HK-2 (cell line): ENCODE results near the gene MDK.

ENCODE experiments used
- DNase-seq: peaks from one replicate; pipeline ENCODE4 v3.0.0-alpha.2; 2018; ENCODE audit not compliant: unreplicated experiment

MDK gene

DNA sequence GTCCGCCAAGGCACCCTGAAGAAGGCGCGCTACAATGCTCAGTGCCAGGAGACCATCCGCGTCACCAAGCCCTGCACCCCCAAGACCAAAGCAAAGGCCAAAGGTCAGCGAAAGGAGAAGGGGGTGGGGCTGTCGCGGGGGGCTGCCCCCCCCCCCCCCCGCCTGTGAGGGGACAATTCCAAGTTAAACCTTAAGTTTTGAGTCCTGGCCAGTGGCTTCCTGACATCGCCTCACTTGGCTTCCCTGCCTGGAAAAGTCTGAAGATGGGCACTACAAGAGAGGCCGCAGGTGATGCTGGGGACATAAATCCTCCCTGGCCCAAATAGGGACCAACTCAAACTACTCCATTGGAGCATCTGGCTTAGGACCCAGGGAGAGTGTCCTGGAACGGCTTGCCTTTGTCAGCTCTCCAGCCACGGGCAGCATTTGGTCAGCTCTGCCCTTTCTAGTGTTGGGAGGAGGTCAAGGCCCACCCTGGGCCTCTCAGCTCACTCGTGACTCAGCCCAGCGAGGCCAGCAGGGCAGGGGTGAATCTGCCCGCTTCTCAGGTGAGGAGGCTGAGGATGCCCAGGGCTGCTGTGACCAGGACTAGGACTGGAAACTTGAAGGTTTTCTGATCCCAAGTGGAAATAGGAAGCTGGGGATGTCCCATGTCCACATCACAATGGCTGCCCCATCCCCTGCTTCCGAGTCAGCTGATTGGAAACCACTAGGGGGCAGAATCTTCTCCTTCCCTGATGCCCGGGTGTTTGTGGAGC lies 1.4 kb downstream of the MDK start:
- no peak for DNase-seq

DNA sequence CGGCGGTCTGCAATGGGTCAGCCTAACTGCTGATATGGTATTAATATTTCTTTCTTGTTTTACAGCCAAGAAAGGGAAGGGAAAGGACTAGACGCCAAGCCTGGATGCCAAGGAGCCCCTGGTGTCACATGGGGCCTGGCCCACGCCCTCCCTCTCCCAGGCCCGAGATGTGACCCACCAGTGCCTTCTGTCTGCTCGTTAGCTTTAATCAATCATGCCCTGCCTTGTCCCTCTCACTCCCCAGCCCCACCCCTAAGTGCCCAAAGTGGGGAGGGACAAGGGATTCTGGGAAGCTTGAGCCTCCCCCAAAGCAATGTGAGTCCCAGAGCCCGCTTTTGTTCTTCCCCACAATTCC lies 1.9 kb downstream of the MDK start:
- DNase-seq = no peak

DNA sequence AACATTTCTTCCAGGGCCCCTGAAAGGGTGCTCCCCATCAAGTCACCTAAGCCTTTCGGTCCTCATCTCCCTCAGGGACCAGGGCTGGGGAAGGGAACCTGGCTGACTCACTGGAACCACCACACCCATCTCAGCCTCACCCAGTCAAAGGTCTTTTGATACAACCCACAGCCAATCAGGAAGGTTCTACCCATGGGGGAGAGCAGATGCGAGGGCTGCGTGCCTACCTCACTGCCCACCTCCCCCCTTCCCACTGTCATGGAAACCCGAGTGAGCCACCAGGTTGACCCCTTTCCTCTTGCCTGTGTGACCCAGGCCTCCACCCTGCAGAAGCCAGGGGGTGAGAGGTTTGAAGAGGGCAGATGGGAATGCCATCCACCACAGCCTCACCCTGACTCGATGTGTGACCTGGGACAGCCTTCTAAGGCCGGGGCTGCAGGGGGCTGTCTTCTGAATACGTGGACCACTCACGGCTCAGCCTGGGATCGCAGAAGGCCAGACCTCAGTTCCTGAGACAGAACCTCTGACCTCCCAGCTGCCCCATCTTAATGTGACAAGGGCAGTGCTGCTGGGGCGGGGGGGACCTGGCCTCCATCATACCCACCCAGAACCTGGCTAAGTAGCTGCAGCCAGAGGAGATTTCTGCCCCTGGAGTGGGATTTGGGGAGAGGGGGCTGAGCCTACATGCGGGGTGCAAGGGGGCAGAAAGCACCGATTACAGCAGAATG lies 2.7 kb downstream of the MDK start:
- no peak for DNase-seq

DNA sequence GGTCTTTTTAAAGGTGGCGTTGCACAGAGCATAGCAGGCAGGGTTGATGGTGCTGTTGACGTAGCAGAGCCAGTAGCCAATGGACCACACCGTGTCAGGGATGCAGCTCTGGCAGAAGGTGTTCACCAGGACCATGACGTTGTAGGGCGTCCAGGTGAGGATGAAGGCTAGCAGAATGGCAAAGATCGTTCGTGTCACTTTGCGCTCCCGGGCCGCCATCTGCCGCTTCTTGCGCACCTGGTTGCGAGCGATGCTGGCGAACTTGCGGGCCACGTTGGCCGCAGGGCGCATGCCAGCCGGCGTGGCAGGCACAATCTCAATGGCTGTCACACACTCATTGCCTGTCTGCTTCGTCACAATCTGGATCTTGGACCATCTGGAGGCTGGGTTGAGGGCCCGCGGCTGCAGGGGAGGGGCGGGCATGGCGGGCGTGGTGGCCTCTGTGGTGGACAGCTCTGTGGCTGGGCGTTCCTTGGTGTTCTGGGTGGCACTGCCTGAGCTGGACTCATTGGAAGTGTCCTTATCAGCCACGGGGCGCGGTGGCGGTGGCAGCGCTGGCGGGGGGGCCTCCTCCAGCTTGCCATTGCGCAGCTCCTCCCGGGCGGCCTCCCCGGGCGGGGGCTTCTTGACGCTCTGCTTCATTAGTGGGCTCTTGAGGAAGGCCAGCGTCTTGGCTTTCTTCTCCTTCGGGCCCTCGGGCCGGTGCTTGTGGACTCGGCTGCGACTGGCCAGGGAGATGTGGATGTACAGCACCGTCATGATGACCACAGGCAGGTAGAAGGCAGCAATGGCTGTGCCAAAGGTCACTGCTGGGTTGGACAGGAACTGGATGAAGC lies 3.9 kb downstream of the MDK start:
- DNase-seq = no peak

DNA sequence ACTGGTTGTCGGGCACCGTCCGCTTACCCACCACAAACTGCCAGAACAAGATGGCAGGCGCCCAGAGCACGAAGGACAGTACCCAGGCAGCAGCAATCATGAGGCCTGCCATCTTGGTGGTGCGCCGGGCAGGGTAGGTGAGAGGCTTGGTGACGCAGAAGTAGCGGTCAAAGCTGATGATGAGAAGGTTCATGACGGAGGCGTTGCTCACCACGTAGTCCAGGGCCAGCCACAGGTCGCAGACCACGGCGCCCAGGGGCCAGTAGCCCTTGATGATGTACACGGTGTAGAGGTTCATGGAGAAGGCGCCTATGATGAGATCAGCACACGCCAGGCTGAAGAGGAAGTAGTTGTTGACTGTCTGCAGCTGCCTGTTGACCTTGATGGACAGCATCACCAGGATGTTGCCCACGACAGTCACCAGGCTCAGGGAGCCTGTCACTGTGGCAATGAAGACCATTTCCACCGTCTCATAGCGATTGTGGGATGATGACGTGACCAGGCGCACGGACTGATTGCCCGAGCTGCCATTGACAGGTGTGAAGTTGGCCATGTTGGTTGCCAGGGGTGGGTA lies 4.6 kb downstream of the MDK start:
- DNase-seq = no peak

DNA sequence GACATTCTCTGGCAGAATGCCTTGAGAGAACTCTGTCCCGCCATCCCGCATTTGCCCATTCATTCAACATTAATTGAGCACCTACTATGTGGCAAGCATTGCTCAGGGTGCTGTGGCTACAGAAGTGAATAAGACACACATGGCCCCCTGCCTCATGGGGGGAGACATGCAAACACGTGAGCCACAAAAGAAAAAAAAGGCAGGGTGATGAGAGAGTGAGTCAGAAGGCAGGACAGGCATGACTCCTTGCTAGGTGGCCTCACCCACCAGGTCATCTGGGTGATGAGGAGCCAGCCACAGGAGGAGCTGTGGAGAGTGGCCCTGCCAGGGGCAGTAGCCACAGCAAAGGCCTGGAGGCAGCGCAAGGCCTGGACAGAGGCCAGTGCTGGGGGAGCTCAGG lies 5.2 kb downstream of the MDK start:
- peak; percentile 54 for DNase-seq

DNA sequence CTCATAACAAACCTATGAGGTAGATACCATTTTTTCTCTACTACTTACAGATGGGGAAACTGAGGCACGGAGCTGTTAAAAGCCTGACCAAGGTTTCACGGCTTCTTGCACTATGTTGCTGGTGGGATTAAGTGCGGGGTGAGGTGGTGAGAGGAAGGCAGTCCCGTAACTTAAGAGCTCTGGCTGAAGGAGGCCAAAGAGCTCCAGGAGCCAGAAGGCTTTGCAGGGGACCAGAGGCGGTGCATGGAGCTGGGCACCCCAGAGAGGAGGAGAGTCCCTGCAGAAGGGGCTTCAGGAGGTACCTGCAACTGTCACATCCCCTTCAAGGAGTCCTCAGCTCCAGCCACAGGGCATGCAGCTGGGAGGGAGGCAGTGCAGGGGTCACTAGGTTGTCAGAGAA lies 6.0 kb downstream of the MDK start:
- no peak for DNase-seq

DNA sequence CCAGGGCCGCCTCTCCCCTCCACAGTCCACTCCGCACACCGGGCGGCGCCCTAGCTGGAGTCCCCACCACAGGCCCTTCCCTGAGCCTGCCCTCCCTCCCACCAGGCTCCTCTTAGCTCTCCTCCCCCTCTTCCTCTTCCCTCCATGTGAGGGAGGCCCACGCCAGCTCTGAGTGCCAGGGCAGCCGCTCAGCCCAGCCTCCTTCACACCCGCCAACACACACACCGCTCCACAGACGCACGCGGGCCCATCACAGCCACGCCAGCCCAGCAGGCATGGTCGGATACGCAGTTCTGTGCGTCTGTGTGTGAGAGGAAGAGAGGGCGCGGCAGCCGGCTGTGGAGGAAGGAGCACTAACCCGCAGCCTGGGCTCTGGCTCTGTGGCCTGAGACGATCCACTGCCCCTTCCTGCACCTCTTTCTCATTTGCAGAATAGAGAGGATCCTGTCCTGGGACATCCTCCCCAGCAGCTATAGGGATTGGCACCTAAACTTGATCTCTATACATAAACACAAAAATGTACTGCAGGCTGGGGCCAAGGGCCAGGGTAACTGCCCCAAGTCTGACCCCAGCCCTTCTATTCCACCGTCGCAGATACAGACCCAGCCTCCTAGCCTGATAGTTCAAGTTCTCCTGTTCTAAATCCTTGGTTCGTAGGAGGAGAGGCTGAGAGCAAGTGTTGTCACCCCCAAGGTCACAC lies 6.6 kb downstream of the MDK start:
- DNase-seq = no peak

DNA sequence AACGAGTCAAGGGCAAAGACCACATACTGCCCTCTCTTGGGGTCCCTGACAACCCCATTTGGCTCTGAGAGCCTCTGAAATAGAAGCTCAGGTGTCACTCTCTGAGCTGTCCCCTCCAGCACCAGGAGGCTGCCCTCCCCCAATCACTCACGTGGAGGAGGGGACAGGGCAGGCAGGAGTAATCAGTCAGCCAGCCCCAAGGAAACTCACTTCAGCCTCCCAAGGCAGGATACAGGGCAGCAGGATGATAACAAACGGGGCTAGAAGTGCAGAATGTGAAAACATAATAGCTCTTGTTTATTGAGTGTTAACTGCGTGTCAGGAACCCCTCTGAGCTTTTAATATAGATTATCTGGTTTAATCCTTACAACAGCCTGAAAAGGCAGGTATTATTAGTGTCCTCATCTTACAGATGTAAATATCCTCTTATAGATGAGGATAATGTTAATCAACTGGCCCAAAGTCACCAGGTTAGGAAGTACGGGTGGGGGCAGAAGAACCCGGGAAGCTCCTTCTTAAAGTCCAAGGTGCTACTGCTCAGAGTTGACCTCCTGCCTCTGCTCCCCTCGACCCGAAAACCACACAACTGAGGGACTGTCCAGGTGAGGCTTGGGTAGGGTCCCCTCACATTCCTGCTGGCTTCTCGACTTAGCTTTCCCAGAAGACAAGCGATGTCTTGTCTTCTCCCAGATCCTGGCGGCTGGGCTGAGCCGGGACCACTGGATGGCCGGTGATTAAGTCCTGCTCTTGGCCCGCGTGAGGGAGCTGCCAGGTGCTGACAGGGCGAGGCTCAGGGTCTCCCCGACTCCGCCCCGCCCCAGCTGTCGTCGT lies 7.4 kb downstream of the MDK start:
- no peak for DNase-seq

DNA sequence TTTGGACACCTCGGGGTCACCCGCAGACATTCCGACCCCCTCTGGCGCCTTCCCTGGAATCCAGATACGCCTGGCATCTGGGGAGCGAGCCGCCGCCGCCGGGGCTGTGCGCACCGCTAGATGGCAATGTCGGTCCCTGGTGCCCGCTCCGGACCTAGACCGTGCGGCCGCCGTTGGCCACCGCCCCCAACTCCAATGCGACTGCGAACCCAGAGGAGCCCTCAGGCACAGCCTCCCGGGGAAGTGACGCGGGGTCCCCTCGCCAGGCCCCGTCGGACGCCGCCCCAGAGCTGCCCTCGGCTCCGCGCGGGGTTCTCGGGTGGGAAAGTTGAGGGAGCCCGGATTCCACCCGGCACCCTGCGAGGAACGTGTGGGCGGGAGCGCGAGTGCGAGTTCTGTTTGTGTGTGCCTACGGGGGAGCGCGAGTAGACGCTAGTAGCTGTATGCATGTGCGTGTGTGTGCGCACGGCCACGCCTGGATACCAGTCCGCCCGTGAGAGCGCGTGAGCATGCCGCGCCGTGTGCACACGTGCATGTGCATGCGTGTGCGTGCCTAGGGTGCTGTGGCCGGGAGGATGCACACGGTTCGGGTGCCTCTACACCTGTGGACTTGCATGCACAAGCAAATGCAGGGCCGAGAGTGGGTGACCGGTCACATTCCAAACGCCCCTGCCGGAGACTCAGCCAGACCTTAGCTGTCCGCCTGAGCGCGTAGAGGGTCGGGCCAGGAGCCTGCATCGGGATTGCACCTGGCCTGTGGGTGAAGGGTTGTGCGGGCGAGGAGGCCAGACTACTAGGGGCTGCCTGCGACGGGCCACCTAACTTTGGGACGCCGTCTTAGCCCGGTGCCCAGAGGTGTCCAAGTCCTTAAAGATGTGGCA lies 8.2 kb downstream of the MDK start:
- peak; percentile 72 for DNase-seq

DNA sequence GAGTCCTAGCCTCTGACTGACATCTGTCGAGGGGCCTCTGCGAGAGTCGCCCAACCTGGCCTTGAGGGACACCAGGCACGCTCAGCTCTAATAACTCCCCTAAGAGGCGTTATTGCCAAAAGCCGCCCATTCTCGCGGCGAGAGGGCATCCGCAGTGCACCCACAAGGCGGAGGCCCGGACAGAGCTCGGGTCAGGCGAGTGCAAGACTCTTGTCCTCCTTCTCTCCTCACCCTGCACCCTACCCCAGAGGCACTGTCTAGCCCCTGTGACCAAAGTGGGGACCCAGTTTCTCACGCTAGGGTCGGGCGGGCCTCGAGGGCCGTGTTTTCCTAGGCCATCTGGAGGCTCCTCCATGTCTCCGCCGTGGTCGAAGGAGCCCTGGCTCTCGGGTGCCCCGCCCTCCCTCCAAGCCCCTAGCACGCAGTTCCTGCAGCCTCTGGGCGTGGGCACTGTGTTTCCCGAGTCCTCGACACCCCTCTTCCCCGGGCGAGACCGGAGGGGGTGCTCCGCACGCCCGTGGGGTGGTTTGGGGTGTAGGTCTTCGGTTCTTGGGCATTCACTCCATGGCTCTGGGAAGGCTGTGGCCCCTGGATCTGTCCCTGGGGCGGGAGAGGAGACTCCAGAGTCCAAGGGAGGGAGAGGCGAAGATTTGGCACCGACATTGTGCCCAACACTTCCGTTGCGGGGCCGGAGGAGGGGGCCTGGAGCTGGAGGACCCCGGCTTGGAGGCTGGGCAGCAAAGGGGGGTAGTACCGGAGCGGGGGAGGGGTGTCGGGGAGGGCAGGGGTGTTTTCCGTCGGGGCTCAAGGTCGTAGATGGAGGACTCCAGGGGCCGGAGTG lies 9.1 kb downstream of the MDK start:
- no peak for DNase-seq

DNA sequence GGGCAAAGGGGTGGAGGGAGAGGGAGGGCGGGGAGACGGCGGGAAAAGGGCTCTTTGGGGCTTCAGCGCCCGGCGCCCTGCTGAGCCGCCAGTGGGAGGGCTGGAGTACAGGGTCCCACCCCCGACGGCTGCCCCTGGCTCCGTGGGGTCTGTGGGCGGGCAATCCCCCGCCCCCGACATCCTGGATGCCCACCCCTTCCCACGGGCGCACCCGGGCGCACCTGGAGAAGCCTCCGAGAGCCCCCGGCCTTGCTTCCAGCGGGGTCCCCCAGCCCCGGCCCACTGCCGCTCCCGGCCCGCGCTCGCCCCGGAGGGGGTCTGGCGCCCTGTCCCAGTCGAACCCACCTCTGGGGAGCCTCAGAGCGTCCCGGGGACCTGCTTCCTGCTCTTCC lies 9.7 kb downstream of the MDK start:
- no peak for DNase-seq

DNA sequence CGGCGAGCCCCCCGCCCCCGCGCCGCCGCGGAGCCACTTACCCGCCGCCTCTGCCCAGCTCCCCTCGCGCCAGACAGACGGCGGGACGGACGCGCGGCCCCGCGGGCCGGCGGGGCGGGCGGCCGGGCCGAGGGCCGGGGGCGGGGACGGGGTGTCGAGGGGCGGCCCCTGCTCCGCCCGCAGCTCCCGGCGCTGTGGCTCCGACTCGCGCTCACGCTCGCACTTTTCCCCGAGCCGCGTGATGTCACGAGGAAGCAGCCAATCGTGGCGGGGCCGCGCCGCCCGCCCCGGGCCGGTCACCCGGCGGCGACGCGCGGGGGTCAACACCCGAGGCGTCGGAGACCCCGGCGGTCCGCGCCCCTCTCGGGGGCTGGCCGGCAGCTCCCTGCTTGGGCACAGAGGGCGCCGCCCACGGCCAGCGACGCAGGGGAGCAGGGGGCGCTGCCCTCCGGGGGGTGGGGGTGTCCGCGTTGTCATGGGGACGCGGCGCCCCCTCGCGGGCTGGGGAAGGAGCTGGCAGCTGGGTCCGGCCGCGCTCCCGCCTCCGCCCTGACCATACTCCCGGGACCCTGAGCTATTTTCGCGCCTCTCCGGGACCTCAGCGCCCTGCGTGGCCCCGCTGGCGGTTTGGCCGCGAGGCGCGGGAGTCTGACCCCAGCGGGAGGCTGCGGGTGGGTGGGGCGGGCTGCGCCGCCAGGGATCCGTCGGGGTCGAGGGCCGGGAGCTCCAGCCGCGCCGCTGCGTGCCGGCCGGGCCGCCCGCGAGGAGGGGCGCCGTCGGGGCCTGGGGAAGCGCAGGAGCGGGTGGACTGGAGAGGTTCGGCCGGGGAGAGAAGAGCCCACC lies 10.3 kb downstream of the MDK start, which contains the start of gene CHRM4:
Gene CHRM4, minus strand, starts transcription at position 199 of the 843 bp plus-strand sequence. CDS start 5,219 bp downstream, outside the sequence.
- peak; percentile 74 for DNase-seq

DNA sequence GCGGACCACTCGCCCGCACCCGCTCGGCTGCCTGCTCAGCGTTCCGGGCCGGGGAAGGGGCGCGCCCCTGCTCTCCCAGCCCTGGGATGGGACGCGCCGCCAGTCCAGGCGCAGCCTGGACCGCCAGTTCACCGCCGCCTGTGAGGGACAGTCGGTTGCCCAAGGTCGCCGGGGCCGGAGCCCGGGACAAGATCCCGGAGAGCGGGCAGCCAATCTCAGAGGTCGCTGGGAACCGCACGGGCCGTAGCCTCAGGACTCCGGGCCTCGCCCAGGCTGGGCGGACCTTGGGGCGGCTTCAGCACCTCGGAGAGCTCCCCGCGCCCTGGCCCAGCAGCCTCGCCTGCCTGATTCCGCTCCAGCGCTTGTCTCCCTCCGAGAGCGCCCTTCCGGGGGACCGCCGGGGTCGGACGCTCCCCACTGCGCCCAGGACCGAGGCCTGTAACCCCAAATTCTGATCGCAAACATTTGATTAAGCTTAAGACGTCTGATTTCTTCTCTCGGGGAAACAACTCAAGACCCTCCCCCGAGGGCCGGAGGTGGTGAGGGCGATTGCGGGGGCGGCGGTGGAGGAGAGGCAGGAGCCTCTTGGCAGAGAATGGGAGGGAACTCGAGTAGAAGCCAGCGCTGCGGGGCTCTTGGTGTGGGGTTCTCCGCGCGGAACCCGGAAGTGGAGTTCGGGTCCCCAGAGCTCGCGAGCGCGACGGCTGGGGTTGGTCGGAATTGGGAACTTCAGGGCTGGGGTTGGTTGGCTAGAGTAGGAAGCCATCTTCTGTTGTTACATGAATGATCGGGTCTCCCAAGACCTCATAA lies 11.2 kb downstream of the MDK start:
- peak; percentile 84 for DNase-seq

DNA sequence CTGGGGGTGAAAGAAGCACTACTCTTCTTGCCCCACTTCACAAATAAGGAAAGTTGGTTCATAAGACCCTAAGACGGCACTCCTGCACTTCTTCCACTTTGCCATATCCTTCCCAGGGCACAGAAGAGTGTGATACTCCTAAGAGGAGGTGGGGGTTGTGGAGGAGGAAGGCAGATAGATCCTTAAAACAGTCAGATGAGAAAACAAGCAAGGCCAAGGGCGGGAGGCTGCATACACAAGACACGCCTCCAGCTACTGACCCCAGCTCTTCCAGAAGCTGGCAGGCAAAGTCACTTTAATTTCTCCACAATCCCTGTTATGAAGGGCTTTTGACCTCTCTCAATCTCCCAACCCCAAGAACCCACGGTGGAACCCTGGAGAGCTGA lies 11.8 kb downstream of the MDK start:
- DNase-seq = no peak

DNA sequence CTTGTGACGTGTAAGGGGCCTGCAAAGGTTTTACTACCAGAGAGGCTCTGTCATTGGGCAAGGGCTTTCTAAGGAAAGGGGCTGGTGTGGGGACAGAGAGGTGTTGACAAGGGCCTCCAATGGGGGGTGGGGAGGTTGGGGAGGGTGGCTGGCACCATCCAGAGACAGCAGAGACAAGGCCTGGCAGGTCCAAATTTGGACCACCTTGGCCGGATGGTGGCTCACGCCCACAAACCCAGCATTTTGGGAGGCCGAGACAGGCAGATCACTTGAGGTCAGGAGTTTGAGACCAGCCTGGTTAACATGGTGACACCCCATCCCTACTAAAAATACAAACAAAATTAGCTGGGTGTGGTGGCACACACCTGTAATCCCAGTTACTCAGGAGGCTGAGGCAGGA lies 12.3 kb downstream of the MDK start:
- no peak for DNase-seq

DNA sequence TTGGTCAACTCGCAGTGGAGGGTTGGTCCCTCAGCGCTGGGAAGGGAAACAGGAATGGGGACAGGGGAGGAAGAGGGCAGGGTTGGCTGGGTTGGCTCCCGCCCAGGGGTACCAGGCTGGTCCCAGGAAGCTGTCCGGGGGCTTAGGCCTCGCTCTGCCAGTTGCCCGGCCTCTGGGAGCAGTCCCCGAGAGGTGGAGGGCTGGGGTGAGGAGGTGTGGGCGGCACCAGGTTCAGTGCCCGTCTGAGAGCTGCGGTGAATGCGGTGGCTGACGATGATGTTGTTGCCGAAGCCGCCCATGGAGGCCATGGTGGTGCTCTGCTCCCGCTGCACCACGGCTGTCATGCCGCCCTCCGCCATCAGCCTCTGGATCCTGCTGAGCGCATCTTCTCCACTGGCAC lies 16.1 kb downstream of the MDK start:
- DNase-seq = no peak
